Osteoblast (primary cell): ENCODE measurements around the gene ADGRF3. TPM values are rescaled to one million over a fixed set of nuclear protein-coding genes. Genes with fewer than 3 reads are reported as not detected.

Experiments used
- DNase-seq: peaks from one replicate; pipeline ENCODE4 v3.0.0; 2011; ENCODE audit warnings: low spot score, mixed read lengths; ENCODE audit not compliant: insufficient read length; ENCODE audit errors: missing footprints
- H2AFZ ChIP-seq: 2 replicates; pipeline ENCODE4 v1.6.0; 2011; ENCODE audit warnings: mild to moderate bottlenecking, low read length
- H3K27ac ChIP-seq: 2 replicates; pipeline ENCODE4 v1.5.1; 2011; ENCODE audit warnings: mild to moderate bottlenecking, low read depth, low read length, moderate library complexity
- H3K27me3 ChIP-seq: 2 replicates; pipeline ENCODE4 v1.6.0; 2012; ENCODE audit warnings: mild to moderate bottlenecking, control low read depth, inconsistent platforms, low read length, moderate library complexity; ENCODE audit not compliant: insufficient read depth
- H3K36me3 ChIP-seq: 2 replicates; pipeline ENCODE4 v1.5.1; 2011; ENCODE audit warnings: mild to moderate bottlenecking, low read length, control low read depth, moderate library complexity; ENCODE audit not compliant: insufficient read depth
- H3K4me1 ChIP-seq: 2 replicates; pipeline ENCODE4 v1.5.1; 2011; ENCODE audit warnings: mild to moderate bottlenecking, low read length, control low read depth, moderate library complexity; ENCODE audit not compliant: insufficient read depth
- H3K4me2 ChIP-seq: 2 replicates; pipeline ENCODE4 v1.6.0; 2011; ENCODE audit warnings: mild to moderate bottlenecking, low read length; ENCODE audit not compliant: insufficient read depth
- H3K4me3 ChIP-seq: fragments of 200-600 bp; sonication (generic); 3 replicates; pipeline ENCODE4 v1.5.1; 2012; ENCODE audit warnings: mild to moderate bottlenecking, low read length, inconsistent platforms; ENCODE audit not compliant: insufficient read depth
- H3K79me2 ChIP-seq: 2 replicates; pipeline ENCODE4 v1.6.0; 2012; ENCODE audit warnings: mild to moderate bottlenecking, low read length, control low read depth, inconsistent platforms; ENCODE audit not compliant: insufficient read depth
- H3K9me3 ChIP-seq: 2 replicates; pipeline ENCODE4 v1.5.1; 2011; ENCODE audit warnings: low read depth, low read length, control low read depth
- H4K20me1 ChIP-seq: 2 replicates; pipeline ENCODE4 v1.6.0; 2012; ENCODE audit warnings: mild to moderate bottlenecking, low read length, control low read depth; ENCODE audit not compliant: insufficient read depth
- total RNA-seq: library from RNA; depleted of rRNA; stranded (reverse); fragments of >200 nt; gene quantifications from 2 replicates; pipeline ENCODE4 v1.2.3, GENCODE V29; 2012
- TF ChIP-seq, protein P1 (sequence below): IDR thresholded peaks from 2 replicates; pipeline ENCODE4 v1.5.1; 2011; ENCODE audit warnings: mild to moderate bottlenecking, low read depth, low read length, moderate library complexity; ENCODE audit errors: extremely low read depth

Gene ADGRF3
- total RNA-seq, 1 donor = under 0.01 TPM

DNA sequence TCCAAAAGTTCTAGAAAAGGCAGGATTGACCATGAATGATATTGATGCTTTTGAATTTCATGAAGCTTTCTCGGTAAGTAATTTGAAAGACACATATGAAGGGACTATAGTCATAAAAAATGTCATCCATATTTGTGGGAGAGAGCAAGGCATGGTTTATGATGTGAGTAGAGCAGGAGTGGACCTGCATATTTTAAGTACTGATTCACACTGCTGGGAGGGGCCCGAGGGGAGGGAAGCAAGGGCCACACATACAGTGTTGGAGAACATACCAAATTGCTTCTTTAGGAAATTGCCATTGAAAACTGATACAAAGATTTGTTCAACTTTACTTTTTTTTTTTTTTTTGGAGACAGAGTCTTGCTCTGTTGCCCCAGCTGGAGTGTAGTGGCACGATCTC, 62.5 kb downstream of the ADGRF3 start:
- Histone ChIP-seq H3K27ac (no peak overlapping the region), H3K27me3 (no peaks in the 10 kb centered on the region), H3K36me3 (peaks cover 58% of the 10 kb centered on the region), H3K79me2 (no peaks in the 10 kb centered on the region), H3K4me3 (no peak overlapping the region), H3K9me3 (no peaks in the 10 kb centered on the region), H3K4me1 (peaks cover 4% of the 10 kb centered on the region), H3K4me2 (no peak overlapping the region), H2AFZ (no peak overlapping the region), H4K20me1 (no peaks in the 10 kb centered on the region)
- TF ChIP-seq, protein P1, sequence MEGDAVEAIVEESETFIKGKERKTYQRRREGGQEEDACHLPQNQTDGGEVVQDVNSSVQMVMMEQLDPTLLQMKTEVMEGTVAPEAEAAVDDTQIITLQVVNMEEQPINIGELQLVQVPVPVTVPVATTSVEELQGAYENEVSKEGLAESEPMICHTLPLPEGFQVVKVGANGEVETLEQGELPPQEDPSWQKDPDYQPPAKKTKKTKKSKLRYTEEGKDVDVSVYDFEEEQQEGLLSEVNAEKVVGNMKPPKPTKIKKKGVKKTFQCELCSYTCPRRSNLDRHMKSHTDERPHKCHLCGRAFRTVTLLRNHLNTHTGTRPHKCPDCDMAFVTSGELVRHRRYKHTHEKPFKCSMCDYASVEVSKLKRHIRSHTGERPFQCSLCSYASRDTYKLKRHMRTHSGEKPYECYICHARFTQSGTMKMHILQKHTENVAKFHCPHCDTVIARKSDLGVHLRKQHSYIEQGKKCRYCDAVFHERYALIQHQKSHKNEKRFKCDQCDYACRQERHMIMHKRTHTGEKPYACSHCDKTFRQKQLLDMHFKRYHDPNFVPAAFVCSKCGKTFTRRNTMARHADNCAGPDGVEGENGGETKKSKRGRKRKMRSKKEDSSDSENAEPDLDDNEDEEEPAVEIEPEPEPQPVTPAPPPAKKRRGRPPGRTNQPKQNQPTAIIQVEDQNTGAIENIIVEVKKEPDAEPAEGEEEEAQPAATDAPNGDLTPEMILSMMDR = no peak
- no peak for DNase-seq

DNA sequence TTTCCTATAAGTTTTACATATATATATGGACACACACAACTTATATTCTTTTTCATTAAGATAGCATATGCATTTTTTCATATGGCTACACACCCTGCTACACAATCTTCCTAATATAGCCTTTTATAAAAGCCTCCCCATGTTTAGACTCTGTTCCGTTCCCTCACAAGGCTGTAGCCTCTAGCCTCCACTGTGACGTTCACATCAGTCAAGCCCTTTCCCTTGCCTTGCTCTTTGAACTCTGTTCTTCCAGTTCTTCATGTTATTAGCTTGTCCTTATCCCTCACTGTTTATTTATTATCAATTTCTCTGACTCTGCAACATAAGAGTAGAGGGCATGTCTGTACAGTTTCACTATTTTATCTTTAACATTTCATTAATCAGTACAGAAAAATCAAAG, 63.0 kb downstream of the ADGRF3 start:
- TF ChIP-seq, protein P1 = no peak
- H3K27me3 ChIP-seq = no peaks in the 10 kb centered on the region
- H3K36me3 ChIP-seq = peaks cover 61% of the 10 kb centered on the region
- H3K4me2 ChIP-seq = no peak overlapping the region
- no peak overlapping the region for H3K27ac ChIP-seq
- no peaks in the 10 kb centered on the region for H3K79me2 ChIP-seq
- no peak overlapping the region for H3K4me3 ChIP-seq
- H3K9me3 ChIP-seq = no peaks in the 10 kb centered on the region
- DNase-seq = no peak
- H4K20me1 ChIP-seq = no peaks in the 10 kb centered on the region
- peaks cover 4% of the 10 kb centered on the region for H3K4me1 ChIP-seq
- H2AFZ ChIP-seq = no peak overlapping the region

DNA sequence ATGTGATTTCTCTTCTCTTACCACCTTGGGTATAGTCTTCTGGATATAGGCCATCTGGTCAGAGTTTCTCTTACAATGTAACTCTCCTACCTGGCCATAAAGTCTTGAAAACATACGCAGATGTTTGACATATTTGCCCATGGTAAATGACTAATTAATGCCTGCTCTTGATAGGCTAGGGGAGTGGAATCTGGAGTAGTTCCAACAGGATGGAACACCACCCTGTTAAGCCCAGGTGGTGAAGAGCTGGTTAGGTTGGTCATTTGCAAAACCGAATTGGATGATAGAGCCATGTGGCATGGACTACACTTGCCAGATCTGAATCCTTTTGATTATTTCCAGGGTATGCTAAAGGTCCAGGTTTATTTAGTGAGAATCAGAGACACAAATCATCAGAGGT, 65.4 kb downstream of the ADGRF3 start:
- Histone ChIP-seq H3K79me2 (no peaks in the 10 kb centered on the region), H3K4me3 (no peak overlapping the region), H4K20me1 (no peaks in the 10 kb centered on the region), H3K27me3 (no peaks in the 10 kb centered on the region), H3K4me2 (no peak overlapping the region), H2AFZ (no peak overlapping the region), H3K9me3 (no peaks in the 10 kb centered on the region), H3K4me1 (peaks cover 4% of the 10 kb centered on the region), H3K27ac (no peak overlapping the region), H3K36me3 (peaks cover 70% of the 10 kb centered on the region)
- DNase-seq = no peak
- TF ChIP-seq, protein P1 = no peak

DNA sequence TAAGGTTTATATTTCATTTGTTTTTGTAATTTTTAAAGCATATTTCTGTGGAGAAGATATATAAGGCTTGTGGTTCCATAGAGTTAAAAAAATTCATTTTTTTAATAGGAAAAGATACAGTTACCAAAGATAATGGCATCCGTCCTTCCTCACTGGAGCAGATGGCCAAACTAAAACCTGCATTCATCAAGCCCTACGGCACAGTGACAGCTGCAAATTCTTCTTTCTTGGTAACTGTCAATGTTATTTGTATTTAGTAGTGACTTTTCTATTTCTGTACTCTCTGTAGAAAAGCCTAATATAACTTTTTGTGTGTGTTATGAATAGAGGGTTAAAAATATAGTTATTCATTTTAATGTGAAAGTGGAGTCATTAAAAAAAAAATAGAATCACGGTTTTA, 66.7 kb downstream of the ADGRF3 start:
- Histone ChIP-seq H3K4me1 (peaks cover 5% of the 10 kb centered on the region), H3K4me3 (no peak overlapping the region), H3K27me3 (no peaks in the 10 kb centered on the region), H4K20me1 (no peaks in the 10 kb centered on the region), H3K27ac (no peak overlapping the region), H3K4me2 (no peak overlapping the region), H3K9me3 (no peaks in the 10 kb centered on the region), H2AFZ (no peak overlapping the region), H3K79me2 (no peaks in the 10 kb centered on the region), H3K36me3 (peaks cover 59% of the 10 kb centered on the region)
- TF ChIP-seq, protein P1 = no peak
- no peak for DNase-seq
